D721Med (cell line): Measurements from ENCODE around the gene DAGLB.

Source experiments
- DNase-seq: peaks from one replicate; pipeline ENCODE4 v3.0.0; 2011; ENCODE audit warnings: low spot score; ENCODE audit not compliant: insufficient read length
- FAIRE-seq: peaks from 2 replicates; lab custom pipeline; 2011; peaks lifted over from hg19 to GRCh38; lab: Jason Lieb, UNC
- CTCF ChIP-seq: IDR thresholded peaks from 2 replicates; pipeline ENCODE4 v1.5.1; 2012; ENCODE audit warnings: mild to moderate bottlenecking, control low read depth; ENCODE audit not compliant: insufficient read depth; ENCODE audit errors: missing control alignments

Gene DAGLB

GRCh38 chr7:6419310-6419773 lies 28.4 kb downstream of the DAGLB start:
- no peak for TF ChIP-seq CTCF
- FAIRE-seq (no peak), DNase-seq (no peak)

- no peak for FAIRE-seq
- TF ChIP-seq CTCF = no peak
- DNase-seq = no peak
Observed at GRCh38 chr7:6417408-6417807, 30.3 kb downstream of the DAGLB start.

- TF ChIP-seq CTCF = no peak
- FAIRE-seq (no peak), DNase-seq (no peak)
Observed at GRCh38 chr7:6416516-6417145, 31.1 kb downstream of the DAGLB start.

GRCh38 chr7:6413637-6414036 lies 34.1 kb downstream of the DAGLB start:
- no peak for TF ChIP-seq CTCF
- FAIRE-seq = no peak
- DNase-seq = no peak

GRCh38 chr7:6409944-6410693 lies 37.6 kb downstream of the DAGLB start:
- DNase-seq (no peak), FAIRE-seq (no peak)
- TF ChIP-seq CTCF = no peak

- DNase-seq (no peak), FAIRE-seq (no peak)
- no peak for TF ChIP-seq CTCF
Observed at GRCh38 chr7:6409091-6409490, 38.7 kb downstream of the DAGLB start.

GRCh38 chr7:6407434-6407833 lies 40.3 kb downstream of the DAGLB start:
- no peak for FAIRE-seq
- no peak for DNase-seq
- no peak for TF ChIP-seq CTCF
